GOT3 (cell line): ENCODE measurements around the gene FBLN1.
"Not testable (repeated sequence)": the region's sequence is repeated elsewhere in the genome, so short reads cannot be mapped to it uniquely, and the experiment has no call there.

Source experiments
- DNase-seq: peaks from one replicate; lab custom pipeline; 2025; ENCODE audit warnings: mixed read lengths; lab: John Stamatoyannopoulos, UW

Gene FBLN1

DNA sequence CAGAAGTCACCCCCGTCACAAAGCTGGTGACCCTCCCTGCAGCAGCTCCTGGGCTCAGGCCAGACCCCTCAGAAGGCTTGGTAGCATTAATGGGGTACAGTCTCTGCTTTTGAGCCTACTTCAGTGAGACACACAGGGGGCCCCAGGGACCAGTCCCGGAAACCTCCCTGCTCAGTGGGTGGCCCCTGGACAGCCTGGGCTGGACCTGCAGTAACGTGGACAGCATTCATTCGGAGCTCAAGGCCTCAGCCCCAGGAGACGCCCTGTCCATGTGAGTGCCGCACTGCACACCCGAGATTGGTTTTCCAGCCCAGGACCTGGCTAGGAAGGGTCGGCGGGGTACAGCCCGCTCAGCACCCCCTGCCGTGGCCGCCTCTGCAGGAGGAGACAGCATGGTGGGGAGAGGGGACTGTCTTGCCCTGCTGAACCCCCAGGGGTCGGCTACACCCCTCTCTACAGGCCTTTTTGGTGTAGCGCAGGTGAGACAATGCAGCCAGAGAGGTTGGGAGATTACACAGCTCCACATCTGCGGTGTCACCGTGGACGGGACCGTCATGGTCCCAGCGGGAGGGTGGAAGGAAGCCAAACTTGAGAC, 83.4 kb downstream of the FBLN1 start:
- DNase-seq = no peak

DNA sequence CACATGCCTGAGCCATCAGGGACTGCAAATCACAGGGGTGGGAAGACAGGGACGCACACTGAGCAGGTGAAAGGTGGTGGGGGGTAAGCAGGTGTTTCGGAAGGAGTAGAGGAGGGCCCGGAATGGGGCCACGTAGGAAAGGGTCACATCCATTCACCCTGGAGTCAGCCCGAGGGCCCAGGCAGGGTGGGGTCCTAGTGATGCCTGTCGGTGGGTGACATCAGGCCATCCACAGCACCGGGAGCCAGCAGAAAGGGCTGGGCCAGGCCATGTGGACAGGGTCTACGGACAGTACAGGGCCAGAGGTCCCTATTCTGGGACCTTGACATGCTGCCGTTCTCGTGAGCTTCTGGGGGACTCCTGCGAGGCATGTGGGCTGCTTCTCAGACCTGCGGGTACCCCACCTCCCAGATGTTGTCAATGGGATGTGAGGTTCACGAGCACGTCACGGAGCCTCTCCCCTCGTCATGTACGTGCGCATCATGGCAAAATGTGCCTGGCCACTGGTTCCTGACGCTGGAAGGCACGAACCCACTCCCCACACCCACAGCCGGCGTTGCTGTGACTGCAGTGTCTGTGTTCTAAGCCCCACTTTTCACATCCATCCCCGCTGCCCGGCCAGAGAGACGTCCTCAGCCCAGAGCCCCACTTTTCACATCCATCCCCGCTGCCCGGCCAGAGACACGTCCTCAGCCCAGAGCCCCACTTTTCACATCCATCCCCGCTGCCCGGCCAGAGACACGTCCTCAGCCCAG, 84.1 kb downstream of the FBLN1 start:
- no peak for DNase-seq

DNA sequence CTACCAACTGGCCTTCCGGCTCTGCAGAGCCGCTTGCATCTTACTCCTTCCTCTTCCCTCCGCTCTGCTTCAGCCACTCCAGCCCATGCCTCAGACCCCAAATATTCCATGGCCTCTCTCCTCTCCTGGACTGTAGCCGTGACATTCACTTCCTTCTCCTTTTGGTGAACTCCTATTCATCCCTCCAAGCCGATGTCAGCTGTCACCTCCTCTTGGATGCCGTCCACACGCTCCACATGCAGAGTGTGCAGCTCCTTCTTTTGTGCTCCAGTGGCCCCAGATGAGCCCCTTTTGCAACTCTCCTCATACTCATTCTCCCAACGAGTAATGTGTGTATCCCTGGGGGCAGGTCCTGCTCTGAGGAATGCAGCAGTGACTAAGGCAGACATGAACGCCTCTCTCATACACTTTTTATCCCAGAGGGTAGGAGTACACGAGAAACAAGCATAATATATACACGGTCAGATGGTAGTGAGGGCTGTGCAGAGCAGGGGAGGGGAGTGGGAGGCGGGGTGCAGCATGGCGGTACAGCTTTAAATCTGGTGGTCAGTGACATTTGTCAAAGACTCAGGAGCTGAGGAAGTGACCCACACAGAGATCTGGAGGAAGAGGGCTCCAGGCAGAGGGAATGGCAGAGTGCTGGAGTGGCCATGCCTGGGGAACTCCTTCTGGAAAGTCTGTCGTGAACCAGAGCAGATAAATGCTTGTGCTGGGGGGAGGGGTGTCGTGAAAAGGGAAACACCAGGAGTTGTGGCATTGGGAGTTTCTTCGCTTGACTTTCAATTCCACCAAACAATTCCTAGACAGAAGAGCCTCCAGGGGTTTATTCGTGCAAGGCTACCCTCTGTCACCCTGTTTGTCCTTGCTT, 85.2 kb downstream of the FBLN1 start:
- DNase-seq = no peak

DNA sequence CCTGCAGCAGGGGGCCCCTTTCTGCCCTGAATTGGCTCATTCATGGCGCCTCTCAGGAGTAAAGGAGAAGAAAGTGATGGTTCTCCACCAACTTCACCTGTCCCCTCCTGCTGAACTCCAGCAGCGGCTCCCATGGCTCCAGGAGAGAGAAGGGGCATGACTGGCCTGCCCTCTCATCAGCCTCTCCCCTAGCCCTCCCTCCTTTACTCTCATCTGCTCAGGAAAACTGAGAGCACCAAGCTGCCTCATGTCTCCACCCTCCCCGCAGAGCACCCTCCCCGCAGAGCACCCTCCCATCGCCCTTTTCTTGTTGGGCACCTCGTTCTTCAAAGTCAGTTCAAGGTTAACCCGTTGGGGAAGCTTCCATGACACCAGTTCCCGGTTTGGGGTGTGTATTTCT, 86.9 kb downstream of the FBLN1 start:
- no peak for DNase-seq

DNA sequence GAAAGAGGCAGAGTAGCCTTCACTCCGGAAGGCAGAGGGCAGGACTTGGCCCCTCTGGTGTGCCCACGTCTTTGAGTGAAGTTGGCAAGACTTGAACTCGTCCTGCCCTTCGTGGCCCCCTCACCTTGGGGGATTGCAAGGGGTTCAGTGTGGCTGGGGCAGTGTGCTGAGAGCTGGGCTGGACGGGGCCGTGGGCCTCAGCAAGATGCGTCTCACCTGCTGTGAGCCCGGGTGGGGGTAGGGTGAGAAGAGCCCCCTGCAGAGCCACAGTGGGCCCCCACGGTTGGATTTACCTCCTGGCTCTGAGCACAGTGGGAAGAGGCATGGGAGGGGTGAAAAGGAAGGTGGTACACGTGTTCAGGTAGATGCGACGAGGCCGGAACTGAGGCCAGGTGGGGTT, 87.6 kb downstream of the FBLN1 start:
- no peak for DNase-seq

DNA sequence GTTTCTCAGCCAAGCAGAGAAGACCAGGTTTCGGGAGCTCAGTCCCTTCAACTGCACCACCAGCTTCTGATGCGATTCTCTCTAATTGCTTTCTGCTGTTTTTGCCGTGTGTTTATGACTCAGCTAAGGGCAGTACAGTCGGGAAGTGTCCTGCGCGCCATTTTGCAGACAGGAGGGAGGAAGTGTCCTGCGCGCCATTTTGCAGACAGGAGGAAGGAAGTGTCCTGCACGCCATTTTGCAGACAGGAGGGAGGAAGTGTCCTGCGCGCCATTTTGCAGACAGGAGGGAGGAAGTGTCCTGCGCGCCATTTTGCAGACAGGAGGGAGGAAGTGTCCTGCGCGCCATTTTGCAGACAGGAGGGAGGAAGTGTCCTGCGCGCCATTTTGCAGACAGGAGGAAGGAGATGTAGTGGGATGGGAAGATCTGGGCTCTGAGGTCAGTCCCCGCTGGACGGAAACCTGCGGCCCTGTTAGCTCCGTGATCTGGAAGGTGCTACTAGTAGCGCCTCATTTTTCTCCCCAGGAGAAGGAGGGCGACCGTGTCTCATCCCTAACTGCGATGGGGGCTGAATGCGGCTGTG, 89.0 kb downstream of the FBLN1 start:
- DNase-seq = not testable (repeated sequence)

DNA sequence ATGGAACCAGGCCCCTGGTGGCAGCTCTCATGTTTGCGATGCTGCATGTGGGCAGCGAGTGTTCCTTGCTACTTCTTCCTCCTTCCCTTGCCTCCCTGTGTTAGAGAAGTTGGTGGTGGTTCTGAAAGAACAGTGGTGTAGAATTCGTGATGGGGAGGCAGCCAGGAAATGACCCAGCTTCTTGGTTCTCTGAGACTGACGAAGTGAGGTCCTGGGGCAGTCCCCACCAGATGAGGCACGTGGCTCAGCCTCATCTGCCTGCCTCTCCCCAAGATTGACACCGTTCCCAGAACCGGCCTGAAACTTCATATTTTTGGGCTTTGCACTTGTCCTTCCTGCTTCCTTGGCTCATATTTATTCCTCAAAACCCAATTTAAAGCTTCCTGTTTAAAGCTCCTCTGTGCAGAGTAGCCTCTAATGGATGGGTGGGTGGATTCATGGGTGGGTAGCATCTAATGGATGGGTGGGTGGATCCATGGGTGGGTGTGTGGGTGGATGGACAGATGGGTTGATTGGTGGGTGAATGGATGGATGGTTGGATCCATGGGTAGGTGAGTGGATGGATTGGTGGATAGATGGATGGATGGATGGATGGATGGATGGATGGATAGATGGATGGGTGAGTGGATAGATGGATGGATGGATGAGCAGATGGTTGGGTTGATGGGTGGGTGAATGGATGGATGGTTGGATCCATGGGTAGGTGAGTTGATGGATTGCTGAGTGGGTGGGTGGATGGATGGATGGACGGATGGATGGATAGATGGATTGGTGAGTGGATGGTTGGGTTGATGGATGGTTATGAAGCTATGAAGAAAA, 91.6 kb downstream of the FBLN1 start:
- DNase-seq = no peak

DNA sequence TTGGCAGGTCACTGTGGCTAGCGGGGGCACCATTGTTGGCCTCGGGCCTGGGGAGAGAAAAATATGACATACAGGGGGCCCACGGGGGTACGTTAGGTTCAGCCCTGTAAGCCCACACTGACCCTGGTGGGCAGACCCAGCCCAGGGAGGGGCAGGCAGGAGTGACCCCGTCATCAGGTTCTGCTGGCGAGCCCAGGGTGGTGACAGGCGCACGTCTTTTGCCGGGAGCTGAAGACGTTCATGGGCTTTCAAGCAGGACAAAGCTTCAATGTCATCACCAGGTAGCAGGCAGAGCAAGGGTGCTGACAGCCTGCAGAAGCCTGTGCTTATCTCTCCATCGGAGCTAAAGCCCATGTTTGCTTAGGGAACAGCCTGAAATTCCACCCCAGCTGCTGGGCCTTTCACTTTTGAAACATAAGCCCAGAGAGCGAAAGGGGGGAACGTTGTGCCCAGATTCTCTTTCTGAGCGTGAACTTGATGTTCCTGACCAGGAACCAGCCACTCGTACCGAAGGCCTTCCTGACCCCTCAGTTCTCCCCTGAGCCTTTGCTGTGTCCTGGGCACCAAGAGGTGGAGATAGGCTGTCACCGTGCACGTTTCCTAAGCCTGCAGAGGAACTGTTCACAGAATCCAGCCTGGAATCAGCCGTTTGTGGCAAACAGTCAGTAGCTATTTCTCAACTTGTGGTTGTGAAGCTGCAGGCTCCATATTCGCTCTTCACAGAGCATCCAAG, 94.9 kb downstream of the FBLN1 start:
- no peak for DNase-seq

DNA sequence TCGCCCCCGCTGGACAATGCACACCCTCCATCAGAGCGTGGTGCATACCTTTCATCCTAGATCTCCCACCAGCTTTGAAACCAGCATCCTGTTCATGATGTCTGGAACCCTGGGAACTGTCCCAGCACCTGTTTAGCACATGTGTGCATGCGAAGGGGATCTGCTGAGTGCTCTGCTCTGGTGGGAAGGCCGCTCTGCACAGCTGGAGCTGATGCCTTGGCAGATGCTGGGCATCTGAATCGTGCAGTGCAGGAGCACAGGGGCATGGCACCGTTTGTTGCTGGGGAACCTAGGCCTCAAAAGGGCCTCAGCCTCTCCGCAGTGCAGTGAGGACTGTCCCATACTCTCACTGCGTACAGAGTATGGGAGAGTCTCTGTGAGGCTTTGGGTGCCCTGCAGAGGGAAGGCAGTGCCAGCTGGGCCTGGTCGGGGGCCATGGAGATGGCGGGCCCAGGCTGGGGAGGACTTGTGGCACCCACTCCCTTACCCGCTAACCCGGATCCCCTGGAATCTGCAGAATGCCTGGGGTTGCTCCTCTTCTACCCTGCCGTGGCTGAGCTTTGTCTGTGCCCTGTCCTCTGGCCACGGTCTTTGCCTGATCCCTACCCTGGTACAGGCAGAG, 96.0 kb downstream of the FBLN1 start:
- DNase-seq = no peak

DNA sequence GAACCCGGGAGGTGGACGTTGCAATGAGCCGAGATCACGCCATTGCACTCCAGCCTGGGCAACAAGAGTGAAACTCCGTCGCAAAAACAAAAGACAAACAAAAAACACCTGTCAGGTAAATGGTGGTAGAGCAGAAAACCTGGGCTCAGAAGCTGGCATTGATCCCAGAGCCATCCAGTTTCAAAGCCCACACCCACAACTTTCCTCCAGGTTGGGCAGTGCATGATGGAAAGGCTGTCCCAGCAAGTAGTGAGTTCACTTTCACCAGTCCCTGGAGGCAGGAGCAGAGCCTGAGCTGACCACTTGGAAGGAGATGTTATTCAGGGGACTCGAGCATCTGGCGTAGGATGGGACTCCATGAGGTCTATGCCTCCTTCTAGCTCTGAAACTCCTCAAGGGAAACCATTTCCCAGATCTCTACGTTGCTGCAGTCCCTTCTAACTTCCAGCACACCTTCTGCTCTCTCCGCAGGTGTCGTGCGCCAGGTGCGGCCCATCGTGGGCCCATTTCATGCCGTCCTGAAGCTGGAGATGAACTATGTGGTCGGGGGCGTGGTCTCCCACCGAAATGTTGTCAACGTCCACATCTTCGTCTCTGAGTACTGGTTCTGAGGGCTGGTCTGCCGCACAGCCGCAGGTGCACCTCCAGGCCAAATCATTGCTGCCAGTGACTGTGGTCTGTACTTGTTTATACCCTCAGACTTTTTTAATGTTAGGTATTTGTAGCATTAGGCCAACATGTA, 97.3 kb downstream of the FBLN1 start:
- no peak for DNase-seq

DNA sequence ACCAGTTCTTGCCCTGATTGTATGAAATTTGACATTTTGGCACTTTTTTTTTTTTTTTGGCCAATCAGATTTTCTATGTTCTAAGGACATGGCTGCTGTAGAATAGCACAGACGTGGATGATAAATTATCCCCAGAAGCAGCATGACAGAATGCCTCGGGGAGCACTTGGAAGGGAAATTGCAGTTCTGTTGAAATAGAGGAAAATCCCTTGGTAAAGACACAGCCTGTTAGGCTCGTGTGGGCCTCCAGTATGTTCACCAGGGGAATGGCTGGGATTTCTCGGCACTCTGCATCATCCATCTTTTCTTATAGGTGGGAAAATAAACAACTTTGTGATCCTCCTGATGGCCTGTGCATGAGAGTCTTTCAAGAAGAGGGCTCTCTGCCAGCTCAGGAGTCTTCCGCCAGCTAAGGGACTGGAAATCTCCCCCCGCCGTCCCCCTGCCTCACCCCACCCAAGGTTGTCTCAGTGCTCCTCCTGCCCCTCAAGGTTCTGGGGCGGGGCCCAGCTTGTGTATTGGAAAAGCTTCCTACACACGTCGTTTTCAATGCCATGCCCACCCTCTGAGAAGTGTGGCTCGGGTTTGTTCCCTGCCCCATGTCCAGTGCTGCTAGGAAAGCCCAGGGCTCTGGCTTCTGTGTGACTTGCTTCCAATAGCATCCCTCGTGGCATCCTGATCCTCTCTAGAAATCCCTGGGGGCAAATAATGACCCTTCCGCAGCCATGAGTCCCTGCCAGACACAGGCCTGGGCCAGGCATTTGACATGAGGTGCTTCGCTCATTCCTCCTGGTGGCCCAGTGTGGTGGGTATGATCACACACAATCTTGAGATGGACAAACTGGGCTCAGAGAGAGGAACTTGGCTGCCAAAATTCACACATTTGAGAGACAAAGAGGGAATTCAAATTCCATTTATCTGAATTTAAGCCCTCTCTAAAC, 98.4 kb downstream of the FBLN1 start:
- DNase-seq = no peak

DNA sequence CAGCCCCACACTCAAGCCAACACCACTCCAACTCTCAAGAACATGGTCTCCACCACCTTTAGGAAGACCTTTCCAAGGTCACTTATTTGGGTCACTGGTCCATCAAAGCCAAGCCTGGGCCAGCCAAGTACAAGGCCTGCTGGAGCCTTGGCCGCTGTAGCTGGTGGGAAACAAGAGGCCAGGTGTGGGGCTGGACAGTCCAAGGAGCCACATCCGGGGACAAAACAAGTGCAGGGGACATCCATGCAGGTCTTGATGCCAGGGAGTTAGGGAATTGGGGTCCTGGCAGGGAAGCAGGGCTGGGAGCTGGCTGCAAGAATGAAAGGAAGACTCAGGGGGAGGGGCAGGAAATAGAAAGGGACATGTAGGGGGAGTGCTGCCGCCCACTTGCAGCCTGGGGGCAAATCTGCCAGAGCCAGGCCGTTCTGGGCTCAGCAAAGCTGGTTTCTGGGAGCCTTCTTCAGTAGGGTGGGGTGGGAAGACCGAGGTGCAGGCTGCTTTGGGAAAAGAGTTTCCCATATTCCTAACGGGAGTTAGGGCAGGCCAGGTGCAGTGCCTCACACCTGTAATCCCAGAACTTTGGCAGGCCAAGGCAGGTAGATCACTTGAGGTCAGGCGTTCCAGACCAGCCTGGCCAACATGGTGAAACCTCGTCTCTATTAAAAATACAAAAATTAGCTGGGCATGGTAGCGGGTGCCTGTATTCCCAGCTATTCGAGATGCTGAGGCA, 99.5 kb downstream of the FBLN1 start:
- no peak for DNase-seq

DNA sequence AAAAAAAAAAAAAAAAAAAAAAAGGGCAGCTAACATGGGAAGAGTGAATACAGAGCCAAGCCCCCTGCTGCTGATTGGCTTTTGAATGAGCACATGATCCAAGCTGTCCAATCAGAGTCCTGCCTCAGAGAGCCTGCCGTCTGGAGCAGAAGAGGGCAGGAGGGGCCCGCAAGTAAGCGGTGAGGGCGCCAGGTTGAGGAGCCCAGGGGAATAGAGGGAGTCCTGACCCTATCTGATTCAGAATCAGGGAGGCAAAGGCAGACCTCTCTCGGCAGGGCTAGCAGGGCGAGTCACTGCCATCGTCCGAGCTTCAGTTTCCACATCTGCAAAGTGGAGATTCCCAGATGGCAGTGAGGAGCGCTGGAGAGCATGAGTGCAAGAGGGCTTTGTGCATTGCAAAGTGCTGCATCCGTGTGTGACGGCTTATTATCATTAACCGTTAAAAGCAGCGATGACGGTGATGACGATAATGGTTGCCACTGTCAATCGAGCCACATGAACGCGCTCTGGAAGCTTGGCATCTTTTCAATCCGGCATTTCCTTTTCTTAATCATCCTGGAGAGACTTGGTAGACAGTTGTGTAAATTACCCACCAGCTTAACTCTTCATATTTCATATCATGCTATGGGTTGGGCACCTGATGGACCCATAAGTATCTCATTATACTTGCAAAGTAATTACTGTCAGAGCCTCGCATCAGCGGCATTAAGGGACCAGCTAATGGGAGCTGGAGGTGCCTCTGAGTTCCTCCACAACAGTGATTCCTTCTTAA, 100.3 kb downstream of the FBLN1 start:
- no peak for DNase-seq

DNA sequence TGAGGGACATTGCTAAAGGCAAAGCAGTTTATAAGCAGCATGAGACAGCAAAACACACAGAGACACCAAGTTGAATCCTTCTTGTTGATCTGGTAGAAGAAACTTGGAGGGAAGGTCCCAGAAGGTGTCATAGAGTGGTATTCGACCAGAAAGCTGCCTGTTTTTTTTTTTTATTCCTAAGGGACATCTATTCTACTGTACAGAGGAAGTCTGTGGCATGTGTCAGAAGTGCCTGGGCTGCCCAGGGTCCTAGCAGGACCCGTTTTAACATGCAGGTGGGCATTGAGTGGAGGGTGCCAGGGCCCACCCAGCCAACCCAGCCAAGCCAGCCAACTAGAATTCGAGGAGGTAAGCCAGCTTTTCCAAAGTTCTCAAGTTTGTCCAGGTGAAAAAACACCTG, 100.9 kb downstream of the FBLN1 start:
- DNase-seq = no peak

DNA sequence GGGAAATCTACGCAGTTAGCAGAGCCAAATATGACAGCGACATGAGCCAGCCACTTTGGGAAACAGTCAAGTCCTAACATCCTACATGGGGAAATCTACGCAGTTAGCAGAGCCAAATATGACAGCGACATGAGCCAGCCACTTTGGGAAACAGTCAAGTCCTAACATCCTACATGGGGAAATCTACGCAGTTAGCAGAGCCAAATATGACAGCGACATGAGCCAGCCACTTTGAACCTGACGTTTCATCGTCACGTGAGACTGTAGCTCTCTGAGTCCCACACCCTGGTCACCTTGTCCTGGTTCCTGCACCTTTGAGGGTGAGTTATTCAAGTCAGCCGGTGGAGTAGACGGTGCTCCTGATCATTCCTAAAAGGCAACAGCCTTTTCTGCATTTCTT, 105.4 kb downstream of the FBLN1 start:
- not testable (repeated sequence) for DNase-seq

DNA sequence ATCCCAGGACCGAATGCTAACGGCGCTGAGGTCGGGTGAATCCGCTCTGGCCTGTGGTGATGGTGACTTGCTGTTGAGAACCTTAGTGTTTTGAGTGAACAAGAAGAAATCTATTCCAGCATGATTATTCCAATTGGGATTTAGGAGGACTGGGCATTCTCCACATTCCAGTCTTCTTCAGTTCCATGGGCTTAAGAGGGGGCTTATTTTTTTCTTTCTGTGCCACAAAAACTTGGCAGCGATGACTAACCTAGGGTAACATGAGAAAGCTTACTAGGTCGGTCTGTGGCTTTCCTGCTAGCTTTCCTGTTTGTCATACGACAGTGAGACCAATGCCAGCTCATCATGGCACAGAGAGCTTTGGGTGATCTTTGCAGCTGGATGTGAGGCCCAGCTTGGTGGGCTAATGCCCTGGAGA, 106.1 kb downstream of the FBLN1 start:
- DNase-seq = no peak

DNA sequence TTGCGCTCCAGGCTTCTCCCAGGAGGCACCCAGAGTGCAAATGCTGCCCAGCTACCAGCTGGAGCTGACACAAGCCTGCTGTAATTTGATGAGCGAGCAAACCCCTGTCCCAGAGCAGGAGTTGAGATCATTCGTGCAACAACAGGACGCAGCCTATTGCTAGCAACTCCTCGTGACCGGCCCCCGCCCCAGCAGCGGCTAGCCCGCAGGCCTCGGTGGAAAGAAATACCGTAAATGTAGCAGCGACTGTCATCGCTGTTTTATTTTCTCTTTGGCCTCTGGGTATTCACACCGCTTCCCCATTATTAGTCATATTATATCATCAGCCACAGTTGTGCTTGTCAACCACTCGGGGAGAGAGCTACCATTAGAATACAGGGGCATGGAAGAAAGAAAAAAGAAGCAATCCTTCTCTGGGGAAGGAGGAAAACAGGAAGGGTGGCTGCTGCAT, 109.8 kb downstream of the FBLN1 start:
- peak; percentile 50 for DNase-seq
